GM21619 (cell line): Measurements from ENCODE around the gene CALHM6.
"Not testable (repeated sequence)": the region's sequence is repeated elsewhere in the genome, so short reads cannot be mapped to it uniquely, and the experiment has no call there.

Source experiments
- ATAC-seq: cut with Tn5 transposase; IDR thresholded peaks from one replicate; pipeline ENCODE4 v1.9.1; 2021; ENCODE audit not compliant: unreplicated experiment

Gene CALHM6

GRCh38 chr6:116475141-116475540 lies 14.0 kb downstream of the CALHM6 start:
- no peak for ATAC-seq

GRCh38 chr6:116476002-116476678 lies 15.0 kb downstream of the CALHM6 start:
- ATAC-seq = peak; percentile 100

GRCh38 chr6:116482780-116483179 lies 21.6 kb downstream of the CALHM6 start:
- no peak for ATAC-seq

DNA sequence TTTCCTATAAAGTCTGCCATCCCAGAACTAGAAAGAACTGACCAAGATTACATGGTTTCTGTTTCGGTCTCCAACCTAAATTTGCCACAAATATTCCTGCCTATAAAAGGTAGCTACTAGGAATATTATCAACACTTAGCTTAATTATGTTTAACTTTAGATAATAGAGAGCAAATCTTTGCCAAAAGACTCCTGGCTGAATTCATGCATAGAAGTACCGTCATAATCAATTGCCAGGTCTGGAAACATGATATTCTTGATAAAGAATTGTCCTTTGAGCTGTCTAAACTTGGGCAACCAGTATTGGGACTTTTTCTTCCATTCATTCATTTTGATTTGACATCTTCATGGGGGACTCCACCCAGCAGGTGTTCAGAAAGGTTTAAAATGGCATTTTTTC lies 22.4 kb downstream of the CALHM6 start:
- no peak for ATAC-seq

DNA sequence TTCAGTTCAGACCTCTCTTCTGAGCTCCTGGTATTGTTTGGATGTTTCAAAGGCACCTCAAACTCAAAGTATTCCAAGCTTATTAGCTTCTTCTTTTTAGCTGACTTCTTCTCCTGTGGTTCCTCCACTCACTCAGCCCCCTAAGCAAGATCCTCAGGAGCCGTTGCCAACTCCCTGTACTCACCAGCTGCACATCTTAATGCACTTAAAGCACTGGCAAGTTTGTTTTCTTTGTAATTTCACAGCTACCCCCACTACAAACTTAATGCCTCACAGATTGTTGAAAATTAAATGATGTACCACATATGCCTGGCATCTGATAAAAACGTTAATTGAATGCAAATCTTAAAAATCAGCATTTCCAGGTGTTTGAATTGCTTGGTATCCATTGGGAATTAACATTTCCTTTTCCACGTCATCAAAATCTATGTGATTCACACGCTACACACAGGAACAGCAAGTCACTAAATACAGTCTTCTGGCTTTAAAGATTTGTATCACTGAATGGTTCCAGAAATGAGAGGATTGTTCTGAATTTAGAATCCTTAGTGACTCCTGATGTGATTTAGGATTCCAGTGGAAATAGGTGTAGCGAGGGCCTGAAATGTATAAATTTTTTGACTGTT lies 24.5 kb downstream of the CALHM6 start:
- no peak for ATAC-seq

GRCh38 chr6:116491610-116492330 lies 30.6 kb downstream of the CALHM6 start:
- no peak for ATAC-seq

DNA sequence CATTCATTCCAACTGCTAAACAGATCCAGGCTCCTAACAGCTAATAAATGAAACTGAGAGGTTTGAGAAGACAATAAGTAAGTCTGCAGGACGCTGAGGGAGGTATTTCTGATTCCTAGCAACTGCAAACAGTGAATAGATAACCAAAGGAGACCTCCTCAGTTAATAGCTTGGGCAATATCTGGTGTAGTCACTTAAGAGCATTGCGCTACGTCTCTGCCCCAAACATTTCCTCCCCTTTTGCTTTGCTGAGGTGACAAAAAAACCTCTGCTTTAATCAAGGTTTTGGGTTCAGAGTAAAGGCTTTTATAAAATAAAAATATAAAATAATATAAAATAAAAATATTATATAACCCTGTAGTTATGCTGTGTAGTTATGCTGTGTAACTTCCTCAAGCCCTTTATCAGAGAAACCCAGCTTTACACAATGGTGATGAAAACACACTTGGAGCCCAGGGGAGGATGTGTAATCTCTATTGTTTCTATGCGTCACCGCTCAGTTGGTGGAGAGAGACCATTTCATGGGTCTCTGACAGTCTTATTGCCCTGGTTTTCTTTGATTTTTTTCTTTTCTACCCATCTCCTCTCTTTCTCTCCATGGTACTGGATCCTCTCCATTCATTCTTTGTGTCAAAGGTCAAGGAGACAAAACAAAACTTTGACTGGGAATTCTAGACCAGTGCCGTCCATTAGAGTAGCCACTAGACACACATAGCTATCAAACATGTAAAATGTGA lies 31.3 kb downstream of the CALHM6 start:
- ATAC-seq = no peak

DNA sequence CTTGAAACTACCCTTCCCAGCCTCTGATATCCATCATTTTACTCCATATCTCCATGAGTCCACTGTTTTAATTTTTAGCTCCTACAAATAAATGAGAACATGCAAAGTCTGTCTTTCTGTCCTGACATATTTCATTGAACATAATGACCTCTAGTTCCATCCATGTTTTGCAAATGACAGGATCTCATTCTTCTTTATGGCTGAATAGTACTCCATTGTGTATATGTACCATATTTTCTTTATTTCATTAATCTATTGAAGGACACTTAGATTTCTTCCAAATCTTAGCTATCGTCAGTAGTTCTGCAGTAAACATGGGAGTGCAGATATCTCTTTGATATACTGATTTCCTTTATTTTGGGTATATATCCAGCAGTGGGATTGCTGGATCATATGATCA lies 34.0 kb downstream of the CALHM6 start:
- not testable (repeated sequence) for ATAC-seq

- no peak for ATAC-seq
Measured at GRCh38 chr6:116497113-116497676, 36.0 kb downstream of the CALHM6 start.

DNA sequence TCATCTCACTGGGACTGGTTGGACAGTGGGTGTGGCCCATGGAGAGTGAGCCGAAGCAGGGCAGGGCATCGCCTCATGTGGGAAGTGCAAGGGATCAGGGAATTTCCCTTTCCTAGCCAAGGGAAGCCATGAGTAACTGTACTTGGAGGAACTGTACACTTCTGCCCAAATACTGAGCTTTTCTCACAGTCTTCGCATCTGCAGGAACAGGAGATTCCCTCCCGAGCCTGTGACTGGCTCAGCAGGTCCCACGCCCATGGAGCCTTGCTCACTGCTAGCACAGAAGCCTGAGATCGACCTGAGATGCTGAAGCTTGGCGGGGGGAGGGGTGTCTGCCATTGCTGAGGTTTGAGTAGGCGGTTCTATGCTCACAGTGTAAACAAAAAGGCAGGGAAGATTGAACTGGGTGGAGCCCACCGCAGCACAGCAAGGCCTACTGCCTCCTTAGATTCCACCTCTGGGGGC lies 39.8 kb downstream of the CALHM6 start:
- ATAC-seq = no peak

- ATAC-seq = no peak
Measured at GRCh38 chr6:116507324-116507723, 46.1 kb downstream of the CALHM6 start.

DNA sequence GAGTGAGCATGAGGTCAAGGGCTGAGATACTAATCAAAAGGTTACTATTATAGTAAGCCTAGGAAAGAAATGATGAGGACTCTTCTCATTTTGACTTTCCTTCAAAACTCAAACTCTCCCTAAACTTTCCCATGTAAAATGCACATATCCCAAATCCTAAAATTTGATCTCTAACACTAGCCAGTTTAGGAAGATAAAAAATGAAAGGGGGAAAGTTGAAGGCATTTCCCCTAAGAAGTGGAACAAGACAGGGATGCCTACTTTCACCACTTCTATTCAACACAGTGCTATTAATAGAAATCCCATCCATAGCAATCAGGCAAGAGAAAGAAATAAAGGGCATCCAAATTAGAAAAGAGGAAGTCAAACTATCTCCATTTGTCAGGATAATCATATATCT lies 47.4 kb downstream of the CALHM6 start:
- ATAC-seq = no peak

DNA sequence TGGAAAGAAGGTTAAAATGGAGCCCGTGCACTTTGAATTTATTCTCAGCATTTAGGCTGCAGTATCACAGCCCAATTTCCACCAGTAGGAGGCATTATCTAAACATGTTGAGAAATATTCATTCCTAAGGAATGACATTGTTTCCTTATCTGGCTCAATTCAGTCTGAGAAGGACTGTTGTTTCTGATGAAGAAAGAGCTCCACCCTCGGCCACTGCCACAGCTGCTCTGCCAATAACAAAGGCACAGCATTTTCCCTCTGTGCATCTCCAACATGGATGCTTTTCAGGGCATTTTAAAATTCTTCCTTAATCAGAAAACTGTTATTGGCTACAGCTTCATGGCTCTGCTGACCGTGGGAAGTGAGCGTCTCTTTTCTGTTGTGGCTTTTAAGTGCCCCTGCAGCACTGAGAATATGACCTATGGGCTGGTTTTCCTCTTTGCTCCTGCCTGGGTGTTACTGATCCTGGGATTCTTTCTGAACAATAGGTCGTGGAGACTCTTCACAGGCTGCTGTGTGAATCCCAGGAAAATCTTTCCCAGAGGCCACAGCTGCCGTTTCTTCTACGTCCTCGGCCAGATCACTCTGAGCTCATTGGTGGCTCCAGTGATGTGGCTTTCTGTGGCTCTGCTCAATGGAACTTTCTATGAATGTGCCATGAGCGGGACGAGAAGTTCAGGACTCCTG lies 50.4 kb downstream of the CALHM6 start, which contains the start of gene CALHM5:
TSS of gene CALHM5 (plus strand) at position 216 of the 687 bp plus-strand sequence. CDS start at position 274, 58 bp downstream.
- no peak for ATAC-seq

GRCh38 chr6:116512111-116512559 lies 51.0 kb downstream of the CALHM6 start:
- peak; percentile 84 for ATAC-seq

GRCh38 chr6:116512734-116513133 lies 51.6 kb downstream of the CALHM6 start:
- no peak for ATAC-seq
